Measurements from ENCODE around the gene GPR39.

GPR39 gene

DNA sequence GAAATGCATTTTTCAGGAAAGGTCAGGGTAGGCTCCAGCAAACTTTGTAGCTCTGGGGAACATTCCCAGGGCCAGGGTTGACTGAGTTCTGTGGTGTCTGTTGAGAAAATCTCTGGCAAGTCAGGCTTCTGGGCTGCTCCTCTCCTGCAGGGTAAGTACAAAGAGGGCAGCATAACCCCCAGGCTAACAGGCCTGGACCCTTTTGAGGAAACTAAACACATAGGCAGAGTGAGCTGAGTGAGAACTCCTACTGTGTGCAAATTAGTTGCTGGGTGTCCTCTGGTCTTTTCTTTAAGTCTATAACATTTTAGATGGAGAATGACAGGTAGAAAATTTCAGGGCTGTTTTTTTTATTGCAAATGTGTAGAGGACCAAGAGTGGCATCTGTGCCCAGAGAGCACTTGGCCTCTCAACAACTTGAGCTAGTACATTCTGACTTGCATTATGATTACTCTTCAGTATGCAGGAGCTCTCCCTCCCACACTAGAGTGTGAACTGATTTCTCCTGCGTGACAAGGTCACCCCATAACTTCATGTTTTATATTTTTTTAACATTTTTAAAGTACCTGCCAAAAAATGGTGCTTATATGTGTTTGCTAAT lies 49.9 kb downstream of the GPR39 start:
- no peaks in the 10 kb centered on the region for H3K4me1 ChIP-seq (ENCODE audit: control insufficient read depth in 2 of 2, insufficient read depth in 2 of 2, low read length in 2 of 2)
- no peak overlapping the region for H3K27ac ChIP-seq (ENCODE audit: low read depth in 2 of 2, low read length in 2 of 2)
- H3K36me3 ChIP-seq (ENCODE audit: control insufficient read depth in 2 of 2, insufficient read depth in 2 of 2, low read length in 2 of 2): no peaks in the 10 kb centered on the region
- no peaks in the 10 kb centered on the region for H3K27me3 ChIP-seq (ENCODE audit: control insufficient read depth in 2 of 2, insufficient read depth in 2 of 2, low read length in 2 of 2)
- H3K9me3 ChIP-seq (ENCODE audit: control insufficient read depth in 2 of 2, low read length in 2 of 2): peaks cover 10 to 15% of the 10 kb centered on the region in 2 donors
- no peak overlapping the region for H3K9ac ChIP-seq (ENCODE audit: low read depth in 1 of 2, low read length in 2 of 2)
- no peak overlapping the region for H3K4me3 ChIP-seq (ENCODE audit: low read length in 2 of 2)

GRCh38 chr2:132468821-132469675 lies 52.4 kb downstream of the GPR39 start:
- Histone ChIP-seq H3K4me1 (ENCODE audit: control insufficient read depth in 2 of 2, insufficient read depth in 2 of 2, low read length in 2 of 2) (no peaks in the 10 kb centered on the region), H3K4me3 (ENCODE audit: low read length in 2 of 2) (no peak overlapping the region), H3K36me3 (ENCODE audit: control insufficient read depth in 2 of 2, insufficient read depth in 2 of 2, low read length in 2 of 2) (no peaks in the 10 kb centered on the region), H3K27ac (ENCODE audit: low read depth in 2 of 2, low read length in 2 of 2) (no peak overlapping the region), H3K9ac (ENCODE audit: low read depth in 1 of 2, low read length in 2 of 2) (no peak overlapping the region), H3K27me3 (ENCODE audit: control insufficient read depth in 2 of 2, insufficient read depth in 2 of 2, low read length in 2 of 2) (no peaks in the 10 kb centered on the region), H3K9me3 (ENCODE audit: control insufficient read depth in 2 of 2, low read length in 2 of 2) (peaks cover 10 to 15% of the 10 kb centered on the region in 2 donors)

GRCh38 chr2:132470746-132471145 lies 54.1 kb downstream of the GPR39 start:
- H3K4me3 ChIP-seq (ENCODE audit: low read length in 2 of 2): no peak overlapping the region
- no peaks in the 10 kb centered on the region for H3K4me1 ChIP-seq (ENCODE audit: control insufficient read depth in 2 of 2, insufficient read depth in 2 of 2, low read length in 2 of 2)
- H3K9me3 ChIP-seq (ENCODE audit: control insufficient read depth in 2 of 2, low read length in 2 of 2): peaks cover 0 to 6% of the 10 kb centered on the region in 2 donors
- H3K27me3 ChIP-seq (ENCODE audit: control insufficient read depth in 2 of 2, insufficient read depth in 2 of 2, low read length in 2 of 2): no peaks in the 10 kb centered on the region
- H3K9ac ChIP-seq (ENCODE audit: low read depth in 1 of 2, low read length in 2 of 2): no peak overlapping the region
- no peaks in the 10 kb centered on the region for H3K36me3 ChIP-seq (ENCODE audit: control insufficient read depth in 2 of 2, insufficient read depth in 2 of 2, low read length in 2 of 2)
- no peak overlapping the region for H3K27ac ChIP-seq (ENCODE audit: low read depth in 2 of 2, low read length in 2 of 2)

DNA sequence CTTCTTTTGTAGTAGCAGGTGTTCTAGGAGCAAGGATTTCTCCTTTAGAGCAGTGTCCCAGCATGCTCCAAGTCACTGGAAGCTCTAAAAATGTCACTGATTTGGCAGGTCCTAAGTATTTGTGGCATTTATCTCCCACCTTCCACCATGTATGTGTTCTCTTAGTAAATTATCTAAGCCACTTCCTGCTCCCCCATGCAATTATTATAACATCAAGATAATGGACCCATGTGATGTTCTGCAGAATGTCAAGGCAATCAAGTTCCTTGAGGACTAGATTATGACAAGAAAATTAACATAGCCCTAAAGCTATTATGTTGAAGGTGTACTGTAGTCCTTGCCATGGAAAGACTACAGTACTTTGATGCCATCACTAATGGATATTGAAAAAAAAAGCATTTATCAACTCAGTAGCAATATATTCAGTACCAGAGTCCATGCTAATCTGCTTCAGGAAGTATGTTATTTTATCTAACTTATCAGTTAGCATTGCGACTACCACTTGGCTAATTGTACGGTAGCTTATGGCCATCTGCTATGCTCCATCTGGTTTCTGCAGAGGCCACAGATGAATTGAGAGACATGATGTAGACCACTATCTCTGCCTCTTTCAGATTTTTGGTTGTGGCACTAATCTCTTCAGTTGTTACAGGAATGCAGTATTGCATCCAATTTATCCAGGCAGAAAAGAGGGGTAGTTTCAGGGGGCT lies 56.7 kb downstream of the GPR39 start:
- H3K9me3 ChIP-seq (ENCODE audit: control insufficient read depth in 2 of 2, low read length in 2 of 2): peaks cover 0 to 3% of the 10 kb centered on the region in 2 donors
- H3K4me1 ChIP-seq (ENCODE audit: control insufficient read depth in 2 of 2, insufficient read depth in 2 of 2, low read length in 2 of 2): no peaks in the 10 kb centered on the region
- no peak overlapping the region for H3K9ac ChIP-seq (ENCODE audit: low read depth in 1 of 2, low read length in 2 of 2)
- no peaks in the 10 kb centered on the region for H3K36me3 ChIP-seq (ENCODE audit: control insufficient read depth in 2 of 2, insufficient read depth in 2 of 2, low read length in 2 of 2)
- H3K27me3 ChIP-seq (ENCODE audit: control insufficient read depth in 2 of 2, insufficient read depth in 2 of 2, low read length in 2 of 2): no peaks in the 10 kb centered on the region
- H3K27ac ChIP-seq (ENCODE audit: low read depth in 2 of 2, low read length in 2 of 2): no peak overlapping the region
- H3K4me3 ChIP-seq (ENCODE audit: low read length in 2 of 2): no peak overlapping the region

- Histone ChIP-seq H3K4me1 (ENCODE audit: control insufficient read depth in 2 of 2, insufficient read depth in 2 of 2, low read length in 2 of 2) (no peaks in the 10 kb centered on the region), H3K36me3 (ENCODE audit: control insufficient read depth in 2 of 2, insufficient read depth in 2 of 2, low read length in 2 of 2) (no peaks in the 10 kb centered on the region), H3K9me3 (ENCODE audit: control insufficient read depth in 2 of 2, low read length in 2 of 2) (peaks cover 0 to 3% of the 10 kb centered on the region in 2 donors), H3K4me3 (ENCODE audit: low read length in 2 of 2) (no peak overlapping the region), H3K27me3 (ENCODE audit: control insufficient read depth in 2 of 2, insufficient read depth in 2 of 2, low read length in 2 of 2) (no peaks in the 10 kb centered on the region), H3K27ac (ENCODE audit: low read depth in 2 of 2, low read length in 2 of 2) (no peak overlapping the region), H3K9ac (ENCODE audit: low read depth in 1 of 2, low read length in 2 of 2) (no peak overlapping the region)
These were observed 59.0 kb downstream of the GPR39 start for GRCh38 chr2:132475615-132476014.

DNA sequence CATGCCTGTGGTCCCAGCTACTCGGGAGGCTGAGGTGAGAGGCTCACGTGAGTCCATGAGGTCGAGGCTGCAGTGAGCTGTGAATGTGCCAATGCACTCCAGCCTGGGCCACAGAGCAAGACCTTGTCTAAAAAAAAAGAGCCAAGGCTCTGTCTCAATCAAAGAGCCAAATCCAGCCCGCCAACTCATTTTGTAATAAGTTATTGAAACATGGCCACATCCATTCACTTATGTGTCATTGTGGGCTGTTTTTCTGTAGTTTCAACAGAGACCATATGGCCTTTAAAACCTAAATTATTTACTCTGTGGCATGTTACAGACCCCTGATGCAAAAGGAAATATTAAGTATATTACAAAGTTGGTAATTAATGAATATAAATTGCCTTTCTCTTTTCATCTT lies 60.8 kb downstream of the GPR39 start:
- Histone ChIP-seq H3K4me3 (ENCODE audit: low read length in 2 of 2) (no peak overlapping the region), H3K9me3 (ENCODE audit: control insufficient read depth in 2 of 2, low read length in 2 of 2) (peaks cover 0 to 1% of the 10 kb centered on the region in 2 donors), H3K27ac (ENCODE audit: low read depth in 2 of 2, low read length in 2 of 2) (no peak overlapping the region), H3K36me3 (ENCODE audit: control insufficient read depth in 2 of 2, insufficient read depth in 2 of 2, low read length in 2 of 2) (no peaks in the 10 kb centered on the region), H3K4me1 (ENCODE audit: control insufficient read depth in 2 of 2, insufficient read depth in 2 of 2, low read length in 2 of 2) (no peaks in the 10 kb centered on the region), H3K9ac (ENCODE audit: low read depth in 1 of 2, low read length in 2 of 2) (no peak overlapping the region), H3K27me3 (ENCODE audit: control insufficient read depth in 2 of 2, insufficient read depth in 2 of 2, low read length in 2 of 2) (no peaks in the 10 kb centered on the region)

DNA sequence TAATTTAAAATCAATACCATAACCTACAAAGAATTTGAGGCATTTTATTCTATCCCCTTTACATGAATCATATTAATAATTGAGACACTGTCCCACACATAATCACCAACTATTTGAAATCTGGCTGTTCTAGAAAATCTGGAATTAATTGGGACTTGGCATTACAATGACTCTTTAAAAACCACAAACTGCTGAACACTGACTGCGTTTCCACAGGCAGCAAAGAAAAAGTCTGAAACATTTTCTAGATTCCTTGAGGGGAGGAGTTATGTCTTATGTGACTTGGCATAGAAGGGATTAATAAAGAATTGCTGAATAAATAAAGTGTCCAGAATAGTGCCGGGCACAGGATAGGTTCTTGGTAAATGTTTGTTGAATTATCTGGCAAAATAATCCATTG lies 61.4 kb downstream of the GPR39 start:
- Histone ChIP-seq H3K27me3 (ENCODE audit: control insufficient read depth in 2 of 2, insufficient read depth in 2 of 2, low read length in 2 of 2) (no peaks in the 10 kb centered on the region), H3K27ac (ENCODE audit: low read depth in 2 of 2, low read length in 2 of 2) (no peak overlapping the region), H3K9ac (ENCODE audit: low read depth in 1 of 2, low read length in 2 of 2) (no peak overlapping the region), H3K4me1 (ENCODE audit: control insufficient read depth in 2 of 2, insufficient read depth in 2 of 2, low read length in 2 of 2) (no peaks in the 10 kb centered on the region), H3K9me3 (ENCODE audit: control insufficient read depth in 2 of 2, low read length in 2 of 2) (peaks cover 0 to 1% of the 10 kb centered on the region in 2 donors), H3K4me3 (ENCODE audit: low read length in 2 of 2) (no peak overlapping the region), H3K36me3 (ENCODE audit: control insufficient read depth in 2 of 2, insufficient read depth in 2 of 2, low read length in 2 of 2) (no peaks in the 10 kb centered on the region)

GRCh38 chr2:132478461-132479105 lies 62.0 kb downstream of the GPR39 start:
- H3K9me3 ChIP-seq (ENCODE audit: control insufficient read depth in 2 of 2, low read length in 2 of 2): peaks cover 0 to 1% of the 10 kb centered on the region in 2 donors
- H3K4me3 ChIP-seq (ENCODE audit: low read length in 2 of 2): no peak overlapping the region
- no peak overlapping the region for H3K27ac ChIP-seq (ENCODE audit: low read depth in 2 of 2, low read length in 2 of 2)
- no peaks in the 10 kb centered on the region for H3K36me3 ChIP-seq (ENCODE audit: control insufficient read depth in 2 of 2, insufficient read depth in 2 of 2, low read length in 2 of 2)
- H3K4me1 ChIP-seq (ENCODE audit: control insufficient read depth in 2 of 2, insufficient read depth in 2 of 2, low read length in 2 of 2): no peaks in the 10 kb centered on the region
- H3K27me3 ChIP-seq (ENCODE audit: control insufficient read depth in 2 of 2, insufficient read depth in 2 of 2, low read length in 2 of 2): no peaks in the 10 kb centered on the region
- H3K9ac ChIP-seq (ENCODE audit: low read depth in 1 of 2, low read length in 2 of 2): no peak overlapping the region

DNA sequence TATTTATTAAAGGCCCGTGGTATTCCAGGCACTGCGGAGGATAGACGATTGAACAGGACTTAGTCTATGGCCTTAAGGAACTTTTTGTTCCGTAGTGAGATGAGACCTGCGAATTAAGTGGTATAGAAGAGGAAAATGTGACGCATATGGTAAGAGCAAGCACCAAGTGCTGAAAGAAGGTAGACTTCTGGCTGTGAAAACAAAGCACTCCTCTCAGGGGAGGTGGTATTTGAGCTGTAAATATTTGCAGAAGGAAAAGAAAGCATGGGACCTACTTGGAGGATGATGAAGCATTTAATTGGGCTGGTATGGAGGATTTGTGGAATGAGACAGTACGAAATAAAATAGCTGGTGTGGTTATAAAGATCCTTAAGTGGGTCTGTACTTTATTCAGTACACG lies 62.5 kb downstream of the GPR39 start:
- Histone ChIP-seq H3K27me3 (ENCODE audit: control insufficient read depth in 2 of 2, insufficient read depth in 2 of 2, low read length in 2 of 2) (no peaks in the 10 kb centered on the region), H3K9me3 (ENCODE audit: control insufficient read depth in 2 of 2, low read length in 2 of 2) (peaks cover 0 to 1% of the 10 kb centered on the region in 2 donors), H3K4me3 (ENCODE audit: low read length in 2 of 2) (no peak overlapping the region), H3K36me3 (ENCODE audit: control insufficient read depth in 2 of 2, insufficient read depth in 2 of 2, low read length in 2 of 2) (no peaks in the 10 kb centered on the region), H3K4me1 (ENCODE audit: control insufficient read depth in 2 of 2, insufficient read depth in 2 of 2, low read length in 2 of 2) (no peaks in the 10 kb centered on the region), H3K27ac (ENCODE audit: low read depth in 2 of 2, low read length in 2 of 2) (no peak overlapping the region), H3K9ac (ENCODE audit: low read depth in 1 of 2, low read length in 2 of 2) (no peak overlapping the region)

- H3K27me3 ChIP-seq (ENCODE audit: control insufficient read depth in 2 of 2, insufficient read depth in 2 of 2, low read length in 2 of 2): no peaks in the 10 kb centered on the region
- H3K36me3 ChIP-seq (ENCODE audit: control insufficient read depth in 2 of 2, insufficient read depth in 2 of 2, low read length in 2 of 2): no peaks in the 10 kb centered on the region
- no peak overlapping the region for H3K4me3 ChIP-seq (ENCODE audit: low read length in 2 of 2)
- no peaks in the 10 kb centered on the region for H3K4me1 ChIP-seq (ENCODE audit: control insufficient read depth in 2 of 2, insufficient read depth in 2 of 2, low read length in 2 of 2)
- no peak overlapping the region for H3K27ac ChIP-seq (ENCODE audit: low read depth in 2 of 2, low read length in 2 of 2)
- H3K9ac ChIP-seq (ENCODE audit: low read depth in 1 of 2, low read length in 2 of 2): no peak overlapping the region
- peaks cover 0 to 1% of the 10 kb centered on the region in 2 donors for H3K9me3 ChIP-seq (ENCODE audit: control insufficient read depth in 2 of 2, low read length in 2 of 2)
These were observed 66.2 kb downstream of the GPR39 start for GRCh38 chr2:132482821-132483220.
